K562 (cell line): ENCODE results near the gene CHRND. TPM values are rescaled to one million over a fixed set of nuclear protein-coding genes. Genes with fewer than 3 reads are reported as not detected.

ENCODE experiments used
- ATAC-seq: fragments of 200-7000 bp; cut with Tn5 transposase; 3 replicates; pipeline ENCODE4 v1.9.1; 2020; ENCODE audit warnings: moderate library complexity
- BruUV-seq: library from RNA; stranded (reverse); fragments of 400-500 nt; replicated peaks from 2 replicates; lab custom pipeline; 2021; lab: Mats Ljungman, UMichigan
- CTCF ChIA-PET: fragments of 300-600 bp; formaldehyde crosslinking; extraction: SDS; loops from one replicate; lab custom pipeline; 2021; ENCODE audit warnings: low intra/inter-chr PET ratio; lab: Yijun Ruan, JAX
- POLR2A ChIA-PET: fragments of 300-600, 350-650 bp; sonication (Branson Sonifier 250); formaldehyde crosslinking; extraction: SDS; loops from one replicate; lab custom pipeline; 2021; ENCODE audit warnings: antibody characterized with exemption, inconsistent platforms; lab: Yijun Ruan, JAX
- DNase-seq, 4 experiments: peaks; one replicate each; pipeline versions ENCODE4 v3.0.0 to v3.0.0-alpha.2; 2011 to 2018; ENCODE audit warnings: low spot score in 3 of 4, mixed read lengths in 3 of 4; ENCODE audit errors: extremely low read depth in 1 of 4
- FAIRE-seq: peaks from 2 replicates; lab custom pipeline; 2011; peaks lifted over from hg19 to GRCh38; lab: Jason Lieb, UNC
- H2AFZ ChIP-seq: 2 replicates; pipeline ENCODE4 v1.6.0; 2011; ENCODE audit warnings: low read depth, low read length, control low read depth, inconsistent platforms
- H3K27ac ChIP-seq: fragments of 200-600 bp; 3 replicates; pipeline ENCODE4 v1.8.0; 2011; ENCODE audit warnings: low read depth, mild to moderate bottlenecking, control low read depth, inconsistent platforms, low read length, moderate library complexity, mixed read lengths; ENCODE audit errors: extremely low read depth
- H3K27me3 ChIP-seq, 2 experiments: fragments of 300-600 bp in 1 of 2; 2 replicates in 1 of 2; 3 replicates in 1 of 2; pipeline versions ENCODE4 v1.6.0 to v1.8.0; 2011; ENCODE audit warnings: inconsistent platforms in 2 of 2, low read length in 2 of 2, mild to moderate bottlenecking in 1 of 2, mixed read lengths in 1 of 2, moderate library complexity in 1 of 2; ENCODE audit not compliant: control insufficient read depth in 2 of 2, insufficient read depth in 2 of 2
- H3K36me3 ChIP-seq: fragments of 300-600 bp; 3 replicates; pipeline ENCODE4 v1.8.0; 2011; ENCODE audit warnings: mild to moderate bottlenecking, low read length, inconsistent platforms; ENCODE audit not compliant: control insufficient read depth, insufficient read depth
- H3K4me1 ChIP-seq, 2 experiments: fragments of 200-600 bp in 1 of 2; replicated peaks in 1 of 2; 2 replicates in 1 of 2; 3 replicates in 1 of 2; pipeline versions ENCODE4 v1.5.1 to v1.8.0; 2011; ENCODE audit warnings: inconsistent platforms in 2 of 2, low read length in 2 of 2, mild to moderate bottlenecking in 1 of 2, mixed read lengths in 1 of 2, moderate library complexity in 1 of 2; ENCODE audit not compliant: control insufficient read depth in 2 of 2, insufficient read depth in 2 of 2
- H3K4me2 ChIP-seq: 2 replicates; pipeline ENCODE4 v1.6.1; 2011; ENCODE audit warnings: low read length, control low read depth, inconsistent platforms, mixed read lengths; ENCODE audit not compliant: insufficient read depth
- H3K4me3 ChIP-seq: fragments of 200-600 bp; sonication (generic), shearing (Covaris generic); 2 replicates; pipeline ENCODE4 v1.5.1; 2016; ENCODE audit warnings: control low read depth, inconsistent platforms
- H3K79me2 ChIP-seq: fragments of 200-600 bp; 3 replicates; pipeline ENCODE4 v1.8.0; 2011; ENCODE audit warnings: low read length, inconsistent platforms; ENCODE audit not compliant: control insufficient read depth, insufficient read depth
- H3K9ac ChIP-seq, 2 experiments: 2 replicates each; pipeline versions ENCODE4 v1.6.0 to v1.6.1; 2011; ENCODE audit warnings: low read depth in 2 of 2, low read length in 2 of 2, control low read depth in 1 of 2, inconsistent platforms in 1 of 2, mild to moderate bottlenecking in 1 of 2, mixed read lengths in 1 of 2; ENCODE audit not compliant: insufficient read depth in 1 of 2
- H3K9me1 ChIP-seq: one replicate; pipeline ENCODE4 v1.6.0; 2011; ENCODE audit warnings: inconsistent platforms, mild to moderate bottlenecking, low read length, moderate library complexity; ENCODE audit not compliant: control insufficient read depth, insufficient read depth
- H3K9me3 ChIP-seq: replicated peaks from 2 replicates; pipeline ENCODE4 v1.5.1; 2011; ENCODE audit warnings: low read depth, low read length, inconsistent platforms; ENCODE audit not compliant: control insufficient read depth, insufficient read depth
- H4K20me1 ChIP-seq: replicated peaks from 2 replicates; pipeline ENCODE4 v1.6.1; 2011; ENCODE audit warnings: low read length, inconsistent platforms, mixed read lengths; ENCODE audit not compliant: control insufficient read depth, insufficient read depth
- ATF6 ChIP-seq: sonication (generic); formaldehyde crosslinking; IDR thresholded peaks from 2 replicates; pipeline ENCODE4 v1.4.0; 2020; ENCODE audit warnings: mild to moderate bottlenecking, missing genetic modification reagents
- FIP1L1 ChIP-seq: fragments of 200-400 bp; formaldehyde crosslinking; IDR thresholded peaks from 2 replicates; pipeline ENCODE4 v1.6.1; 2018; ENCODE audit warnings: mild to moderate bottlenecking, low read depth, low read length; ENCODE audit not compliant: poor library complexity, severe bottlenecking
- FOXO4 ChIP-seq: fragments of 450-650 bp; formaldehyde crosslinking; IDR thresholded peaks from 2 replicates; pipeline ENCODE4 v1.4.0; 2020; ENCODE audit warnings: mild to moderate bottlenecking, moderate library complexity
- GATAD2B ChIP-seq: fragments of 450-650 bp; IDR thresholded peaks from 2 replicates; pipeline ENCODE4 v1.6.1; 2017; ENCODE audit warnings: mild to moderate bottlenecking, borderline replicate concordance
- STAG1 ChIP-seq: sonication (generic); formaldehyde crosslinking; IDR thresholded peaks from 2 replicates; pipeline ENCODE4 v1.5.0; 2020; ENCODE audit warnings: missing genetic modification reagents, borderline replicate concordance
- ZNF232 ChIP-seq: sonication (generic); formaldehyde crosslinking; IDR thresholded peaks from 2 replicates; pipeline ENCODE4 v1.8.0; 2022; ENCODE audit warnings: mild to moderate bottlenecking, missing genetic modification reagents
- ZZZ3 ChIP-seq: fragments of 450-650 bp; IDR thresholded peaks from 2 replicates; pipeline ENCODE4 v1.6.1; 2016; ENCODE audit warnings: antibody characterized with exemption, mild to moderate bottlenecking, moderate library complexity
- WGBS: fragments of 100-300 bp; shearing (Covaris generic); methylation state at CpG from one replicate; pipeline ENCODE4 v1.1.6; 2016; ENCODE audit warnings: low coverage, mixed read lengths; ENCODE audit not compliant: insufficient coverage; ENCODE audit errors: missing lambda C conversion rate; 5-methylcytosine and 5-hydroxymethylcytosine counted together
- in situ Hi-C: fragments of 300-500 bp; cut with MboI; formaldehyde crosslinking; loops from 4 replicates; pipeline ENCODE4 v1.15.0; 2018; ENCODE audit warnings: inconsistent platforms, mixed read lengths
- intact Hi-C: fragments of 100-400 bp; cut with micrococcal nuclease; formaldehyde crosslinking; loops from 2 replicates; pipeline ENCODE4 v1.14.2; 2022
- polyA plus RNA-seq, 8 experiments: library from polyadenylated mRNA; depleted of rRNA in 4 of 8; stranded (reverse) in 5 of 8; unstranded in 3 of 8; fragments of >200 nt; fragmentation: Nextera tagmentation in 2 of 8; fragmentation: Illumina TruSeq in 1 of 8; extraction: Ambion mirVana in 2 of 8; extraction: Trizol in 1 of 8; gene quantifications; 2 replicates each; pipeline versions ENCODE4 v1.2.1 to v1.2.3, GENCODE V29; 2011 to 2014; ENCODE audit warnings: inconsistent platforms in 1 of 8, missing spikeins in 1 of 8
- total RNA-seq, 7 experiments: library from RNA; depleted of rRNA in 6 of 7; stranded (reverse); fragments of >200 nt in 6 of 7; fragmentation: Illumina TruSeq in 2 of 7; extraction: Trizol in 2 of 7; gene quantifications; 2 replicates each; pipeline versions ENCODE4 v1.2.1 to v1.2.3, GENCODE V29; 2011 to 2021; ENCODE audit warnings: low replicate concordance in 1 of 7

Gene CHRND
- total and polyA plus RNA-seq, 9 of the 15 experiments (the other 6 are each of a cell fraction or from before 2014, with no cell fraction given), result not detected

- H3K4me3 ChIP-seq, result no peak overlapping the region
- in situ Hi-C loops, result no loop called here
- H4K20me1 ChIP-seq, result no peaks in the 10 kb centered on the region
- CTCF ChIA-PET, result no interaction called here
- no TSS peak for BruUV-seq
- FAIRE-seq (no peak), DNase-seq (no peak), ATAC-seq (no peak)
- H3K9me3 ChIP-seq, result no peaks in the 10 kb centered on the region
- H3K79me2 ChIP-seq, result no peaks in the 10 kb centered on the region
- no peak overlapping the region for H3K9ac ChIP-seq
- H3K27ac ChIP-seq, result no peak overlapping the region
- no peak for TF ChIP-seq FOXO4
- TF ChIP-seq ZNF232 (CRISPR knock-in tag), result no peak
- TF ChIP-seq FIP1L1, result no peak
- no peak for TF ChIP-seq STAG1 (CRISPR knock-in tag)
- no peak for TF ChIP-seq ATF6 (CRISPR knock-in tag)
- no peak for TF ChIP-seq ZZZ3
- TF ChIP-seq GATAD2B, result no peak
- 5% methylated on average over 15 of the region's 31 CpGs for WGBS
- POLR2A ChIA-PET, result no interaction called here
- no peak overlapping the region for H3K4me2 ChIP-seq
- no peaks in the 10 kb centered on the region for H3K9me1 ChIP-seq
- no peak overlapping the region for H2AFZ ChIP-seq
- H3K36me3 ChIP-seq, result no peaks in the 10 kb centered on the region
- H3K4me1 ChIP-seq, result peaks cover 0 to 3% of the 10 kb centered on the region in 2 experiments; a peak in 1 of 5 replicates
- intact Hi-C loops, result no loop called here
- peaks cover 0 to 10% of the 10 kb centered on the region in 2 experiments; a peak in 3 of 5 replicates for H3K27me3 ChIP-seq
Observed at GRCh38 chr2:232482301-232483238, 43.4 kb upstream of the CHRND start.
